ENCODE measurements around the gene ZCCHC3. TPM values are rescaled to one million over a fixed set of nuclear protein-coding genes. Genes with fewer than 3 reads are reported as not detected.

ZCCHC3 gene
- total RNA-seq, 1 donor from 2014 or later = 11.8 TPM

GRCh38 chr20:286508-286907 lies 10.9 kb upstream of the ZCCHC3 start:
- H3K36me3 ChIP-seq = no peaks in the 10 kb centered on the region
- no peaks in the 10 kb centered on the region for H3K9me3 ChIP-seq (replicated peaks)
- intact Hi-C loops (cut with micrococcal nuclease) = no loop called here
- H3K27me3 ChIP-seq (ENCODE audit: low read depth) = no peaks in the 10 kb centered on the region
- no peak overlapping the region for H3K4me3 ChIP-seq
- TF ChIP-seq CTCF (IDR thresholded peaks at IDR 0.05; ENCODE audit: borderline replicate concordance) = no peak
- peaks cover 18% of the 10 kb centered on the region for H3K4me1 ChIP-seq
- no peak overlapping the region for H3K27ac ChIP-seq (replicated peaks)
- DNase-seq = no peak

GRCh38 chr20:288956-289692 lies 8.2 kb upstream of the ZCCHC3 start:
- peak overlapping the region; percentile 84 for H3K27ac ChIP-seq (replicated peaks)
- H3K4me1 ChIP-seq = peaks cover 21% of the 10 kb centered on the region
- H3K9me3 ChIP-seq (replicated peaks) = no peaks in the 10 kb centered on the region
- peak overlapping the region; percentile 73 for H3K4me3 ChIP-seq
- intact Hi-C loops (cut with micrococcal nuclease) = no loop called here
- no peaks in the 10 kb centered on the region for H3K27me3 ChIP-seq (ENCODE audit: low read depth)
- H3K36me3 ChIP-seq = no peaks in the 10 kb centered on the region
- no peak for DNase-seq
- TF ChIP-seq CTCF (IDR thresholded peaks at IDR 0.05; ENCODE audit: borderline replicate concordance) = no peak

- H3K36me3 ChIP-seq = no peaks in the 10 kb centered on the region
- no peak for TF ChIP-seq CTCF (IDR thresholded peaks at IDR 0.05; ENCODE audit: borderline replicate concordance)
- H3K4me1 ChIP-seq = peaks cover 21% of the 10 kb centered on the region
- no peaks in the 10 kb centered on the region for H3K9me3 ChIP-seq (replicated peaks)
- peak overlapping the region; percentile 84 for H3K27ac ChIP-seq (replicated peaks)
- no peak for DNase-seq
- no peaks in the 10 kb centered on the region for H3K27me3 ChIP-seq (ENCODE audit: low read depth)
- peak overlapping the region; percentile 73 for H3K4me3 ChIP-seq
- intact Hi-C loops (cut with micrococcal nuclease) = no loop called here
Observed at GRCh38 chr20:289693-290083, 7.7 kb upstream of the ZCCHC3 start.

GRCh38 chr20:290084-290831 lies 7.1 kb upstream of the ZCCHC3 start, which contains the start of gene C20orf96:
TSS of gene C20orf96 (minus strand) at chr20:290750. CDS start at chr20:290610, 140 bp downstream.
- Histone ChIP-seq H3K36me3 (no peaks in the 10 kb centered on the region), H3K27me3 (ENCODE audit: low read depth) (no peaks in the 10 kb centered on the region), H3K4me1 (peaks cover 21% of the 10 kb centered on the region), H3K27ac (replicated peaks) (peak within 1 kb of the TSS; percentile 84), H3K4me3 (peak within 1 kb of the TSS; percentile 73), H3K9me3 (replicated peaks) (no peaks in the 10 kb centered on the region)
- peak; percentile 93 for DNase-seq
- peak; percentile 58 for TF ChIP-seq CTCF (IDR thresholded peaks at IDR 0.05; ENCODE audit: borderline replicate concordance)
- intact Hi-C loops (cut with micrococcal nuclease) = no loop called here

GRCh38 chr20:294602-295001 lies 2.8 kb upstream of the ZCCHC3 start:
- peaks cover 49% of the 10 kb centered on the region for H3K4me1 ChIP-seq
- no peak for TF ChIP-seq CTCF (IDR thresholded peaks at IDR 0.05; ENCODE audit: borderline replicate concordance)
- no peaks in the 10 kb centered on the region for H3K9me3 ChIP-seq (replicated peaks)
- intact Hi-C loops (cut with micrococcal nuclease) = no loop called here
- H3K4me3 ChIP-seq = no peak overlapping the region
- no peak for DNase-seq
- H3K27ac ChIP-seq (replicated peaks) = no peak overlapping the region
- no peaks in the 10 kb centered on the region for H3K27me3 ChIP-seq (ENCODE audit: low read depth)
- H3K36me3 ChIP-seq = peaks cover 2% of the 10 kb centered on the region
